Measurements from ENCODE around the gene DPM2.

Gene DPM2

DNA sequence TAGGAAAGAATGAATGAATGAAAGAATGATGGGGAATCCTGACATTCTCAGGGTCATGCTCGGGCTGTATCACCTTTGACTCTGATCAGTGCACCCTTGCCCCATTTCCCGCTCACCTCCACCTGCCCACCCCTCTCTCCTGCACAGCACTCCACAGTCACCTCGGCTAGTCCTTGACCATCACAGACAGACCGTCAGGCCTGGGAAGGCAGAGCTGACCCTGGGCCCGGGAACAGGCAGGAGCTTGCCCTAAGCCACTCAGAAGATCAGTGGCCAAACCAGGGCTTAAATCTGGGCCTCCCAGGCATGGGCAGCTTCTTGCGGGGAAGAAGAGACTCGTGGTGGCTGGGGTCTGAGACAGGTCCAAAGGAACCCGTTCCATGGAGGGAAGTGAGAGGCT, 41.8 kb downstream of the DPM2 start:
- DNase-seq: no peak

DNA sequence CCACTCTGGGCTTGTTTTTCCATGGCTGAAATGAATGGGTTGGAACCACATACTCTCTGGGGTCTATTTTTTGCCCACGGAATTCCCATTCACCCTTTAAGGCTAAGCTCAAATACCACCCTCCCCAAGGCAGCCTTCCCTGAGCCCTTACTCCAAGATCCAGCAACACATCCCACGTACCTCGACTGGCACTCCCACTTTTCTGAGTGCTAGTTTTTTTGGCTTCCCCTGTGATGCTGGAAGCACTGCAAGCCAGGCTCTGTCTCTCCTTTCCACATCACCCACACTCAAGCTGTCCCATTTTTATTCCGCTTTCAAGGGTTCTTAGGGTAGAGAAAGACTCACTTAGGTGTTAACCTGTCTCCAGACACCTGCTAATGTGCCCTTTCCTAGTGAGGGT, 44.3 kb downstream of the DPM2 start:
- no peak for DNase-seq

GRCh38 chr9:127892831-127893230, 44.8 kb downstream of the DPM2 start:
- no peak for DNase-seq

GRCh38 chr9:127890053-127890452, 47.6 kb downstream of the DPM2 start:
- DNase-seq: no peak

DNA sequence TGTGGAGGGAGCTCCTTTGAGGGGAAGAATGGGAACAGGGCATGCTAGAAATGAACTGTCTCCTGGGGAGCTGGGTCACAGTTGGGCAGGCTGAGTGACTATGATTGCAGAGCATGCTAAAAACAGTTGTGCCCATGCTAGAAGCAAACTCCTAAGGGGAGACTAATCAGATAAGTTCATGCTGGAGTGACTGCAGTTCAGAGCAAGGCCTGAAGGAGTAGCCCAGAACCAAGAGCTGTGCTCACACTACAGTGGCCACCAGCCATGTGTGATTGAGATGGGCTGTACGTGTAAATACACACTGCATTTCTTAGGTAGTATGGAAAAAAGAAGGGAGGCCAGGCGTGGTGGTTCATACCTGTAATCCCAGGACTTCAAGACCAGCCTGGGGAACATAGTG, 49.9 kb downstream of the DPM2 start:
- DNase-seq: no peak

DNA sequence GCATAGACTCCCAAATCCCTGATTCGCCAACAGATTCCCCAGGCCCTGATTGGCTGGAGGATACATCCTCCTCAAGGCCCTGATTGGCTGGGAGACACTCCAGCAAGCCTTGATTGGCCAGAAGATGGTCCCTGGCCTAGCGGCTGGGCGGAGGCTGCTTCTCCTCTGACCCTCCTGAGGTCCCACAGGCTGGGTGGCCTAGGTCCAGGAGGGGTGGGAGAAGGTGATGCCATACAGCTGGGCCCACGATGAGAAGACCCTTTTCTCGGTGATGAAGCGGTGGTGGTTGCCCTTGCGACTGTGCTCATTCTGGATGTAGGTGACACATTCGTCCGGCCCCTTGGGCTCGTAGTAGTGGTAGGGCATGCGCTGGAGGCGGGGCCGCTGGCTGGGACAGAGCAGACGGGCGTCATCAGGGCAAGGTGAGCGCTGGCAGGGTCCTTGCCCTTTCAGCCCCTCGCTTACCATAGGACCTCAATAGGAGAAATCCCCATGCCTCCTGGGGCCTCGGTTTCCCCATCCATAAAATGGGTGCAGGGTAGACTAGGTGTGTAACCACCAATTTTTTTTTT, 51.2 kb downstream of the DPM2 start:
- no peak for DNase-seq

GRCh38 chr9:127885508-127886281, 52.0 kb downstream of the DPM2 start:
- no peak for DNase-seq
